SH-SY5Y (cell line): ENCODE results near the gene ICAM4.

Source experiments
- GATA2 ChIP-seq: IDR thresholded peaks from 2 replicates; pipeline ENCODE4 v1.6.1; 2011; ENCODE audit warnings: mild to moderate bottlenecking, low read depth, low read length
- GATA3 ChIP-seq: IDR thresholded peaks from 2 replicates; pipeline ENCODE4 v1.6.1; 2011; ENCODE audit warnings: low read depth, mild to moderate bottlenecking, low read length, moderate library complexity

GRCh38 chr19:10274589-10274988, 12.2 kb upstream of the ICAM4 start:
- TF ChIP-seq GATA2 (no peak), GATA3 (no peak)
